ENCODE measurements around the gene SPHK1. TPM values are rescaled to one million over a fixed set of nuclear protein-coding genes. Genes with fewer than 3 reads are reported as not detected.

Gene SPHK1
- total RNA-seq, 4 donors from 2014 or later = 17.0 to 37.0 (median 22.8) TPM

- no peak for TF ChIP-seq POLR2A (IDR thresholded peaks at IDR 0.05)
- TF ChIP-seq CTCF (IDR thresholded peaks at IDR 0.05) = no peak
- H3K4me1 ChIP-seq = peaks cover 3 to 33% (median 22%) of the 10 kb centered on the region in 3 donors
- H3K4me3 ChIP-seq = no peak overlapping the region
- no peaks in the 10 kb centered on the region for H3K27me3 ChIP-seq
- DNase-seq = no peak
- intact Hi-C loops (cut with DNase I) = no loop called here
- no peaks in the 10 kb centered on the region for H3K9me3 ChIP-seq
- H3K36me3 ChIP-seq = no peaks in the 10 kb centered on the region
- WGBS, 2 donors = 68 to 82% methylated on average over 15 of the region's 16 CpGs
- H3K27ac ChIP-seq = peak overlapping the region in 1 of 4 donors; percentile 26
Observed at GRCh38 chr17:76371656-76372628, 12.5 kb upstream of the SPHK1 start.

DNA sequence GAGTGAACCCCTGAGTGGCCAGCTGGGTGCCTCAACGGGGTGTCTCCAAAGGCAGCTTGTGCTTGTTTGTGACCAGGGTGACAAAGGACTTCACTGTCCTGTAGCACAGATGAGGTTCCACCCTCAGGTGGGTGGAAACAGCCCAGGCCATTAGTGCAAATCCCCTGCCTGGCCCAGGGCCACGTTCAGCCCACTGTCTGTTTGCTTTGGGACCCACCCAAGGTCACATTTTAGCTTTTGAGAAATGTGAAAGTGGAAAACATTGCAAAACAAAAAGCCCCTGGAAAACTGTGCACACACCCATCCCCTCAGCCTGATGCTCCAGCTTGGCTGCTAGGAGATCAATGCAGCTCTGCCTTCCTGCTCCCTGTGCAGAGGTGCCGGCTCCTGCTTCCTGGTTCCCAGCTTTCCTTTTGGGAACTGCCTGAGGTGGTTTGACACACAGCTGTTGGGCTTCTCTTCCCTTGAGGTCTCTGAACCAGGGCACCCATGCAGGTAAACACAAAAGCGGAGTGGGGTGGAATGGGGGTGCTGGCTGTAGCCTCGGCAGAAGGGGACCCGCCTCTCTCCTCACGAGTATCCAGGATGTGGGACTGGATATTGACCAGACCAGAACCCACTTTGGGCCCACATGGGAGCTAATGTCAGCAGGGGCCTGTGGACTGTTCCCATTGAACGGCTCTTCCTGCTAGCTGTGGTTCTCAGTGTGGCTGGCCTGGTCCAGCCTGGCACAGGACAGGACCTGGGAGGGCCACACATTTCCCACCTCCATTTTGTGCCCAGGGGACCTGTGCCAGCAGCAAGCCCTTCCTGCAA, 7.9 kb upstream of the SPHK1 start:
- peaks cover 3 to 20% (median 6%) of the 10 kb centered on the region in 3 donors for H3K4me1 ChIP-seq
- peak overlapping the region in 2 of 4 donors; percentile 55 to 64 for H3K27ac ChIP-seq
- no peaks in the 10 kb centered on the region for H3K36me3 ChIP-seq
- H3K9me3 ChIP-seq = no peaks in the 10 kb centered on the region
- TF ChIP-seq POLR2A (IDR thresholded peaks at IDR 0.05) = no peak
- no peak for TF ChIP-seq CTCF (IDR thresholded peaks at IDR 0.05)
- H3K4me3 ChIP-seq = no peak overlapping the region
- intact Hi-C loops (cut with DNase I) = no loop called here
- WGBS, 2 donors = 56 to 68% methylated on average over 5 to 8 of the region's 8 CpGs
- no peak for DNase-seq
- H3K27me3 ChIP-seq = no peaks in the 10 kb centered on the region

GRCh38 chr17:76378548-76379274, 5.7 kb upstream of the SPHK1 start:
- Histone ChIP-seq H3K9me3 (no peaks in the 10 kb centered on the region), H3K36me3 (no peaks in the 10 kb centered on the region), H3K27me3 (peaks cover 0 to 9% (median 0%) of the 10 kb centered on the region in 4 donors), H3K4me3 (no peak overlapping the region), H3K4me1 (peaks cover 13 to 42% (median 15%) of the 10 kb centered on the region in 3 donors), H3K27ac (no peak overlapping the region)
- 73% methylated on average over 5 of the region's 5 CpGs for WGBS, 2 donors
- no peak for DNase-seq
- no peak for TF ChIP-seq POLR2A (IDR thresholded peaks at IDR 0.05)
- no peak for TF ChIP-seq CTCF (IDR thresholded peaks at IDR 0.05)
- intact Hi-C loops (cut with DNase I) = no loop called here

GRCh38 chr17:76379275-76379641, 5.2 kb upstream of the SPHK1 start:
- no peak overlapping the region for H3K4me3 ChIP-seq
- no peaks in the 10 kb centered on the region for H3K9me3 ChIP-seq
- intact Hi-C loops (cut with DNase I) = no loop called here
- 84 to 86% methylated on average over 9 to 11 of the region's 11 CpGs for WGBS, 2 donors
- H3K27ac ChIP-seq = no peak overlapping the region
- TF ChIP-seq POLR2A (IDR thresholded peaks at IDR 0.05) (no peak), CTCF (IDR thresholded peaks at IDR 0.05) (no peak)
- no peak for DNase-seq
- no peaks in the 10 kb centered on the region for H3K36me3 ChIP-seq
- peaks cover 14 to 47% (median 15%) of the 10 kb centered on the region in 3 donors for H3K4me1 ChIP-seq
- peaks cover 0 to 9% (median 0%) of the 10 kb centered on the region in 4 donors for H3K27me3 ChIP-seq

Measured in esophagus squamous epithelium (tissue), 5 donors.